Activated CD4-positive, CD25-positive, alpha-beta regulatory T cell treated with anti-CD3 and anti-CD28 coated beads, Interleukin-2, amount 50 U/mL, for 24 hours (primary cell): ENCODE measurements around the gene ZNF638.
A peak's percentile ranks its signal among the peaks of the same experiment; 100 is the strongest.
"Not testable (repeated sequence)": the region's sequence is repeated elsewhere in the genome, so short reads cannot be mapped to it uniquely, and the experiment has no call there.

ENCODE experiments used
- ATAC-seq, 2 donors: fragments of 150-1000 bp; cut with Tn5 transposase; one replicate each; pipeline ENCODE4 v1.10.0; 2021; ENCODE audit warnings: mild to moderate bottlenecking in 1 of 2, moderate library complexity in 1 of 2

Gene ZNF638

GRCh38 chr2:71402427-71402826 is 70.8 kb downstream of the ZNF638 start:
- ATAC-seq, result no peak

- no peak for ATAC-seq
These were observed 78.0 kb downstream of the ZNF638 start for GRCh38 chr2:71409611-71410010.

GRCh38 chr2:71410696-71411095 is 79.1 kb downstream of the ZNF638 start:
- ATAC-seq, result no peak

- not testable (repeated sequence) for ATAC-seq
These were observed 85.3 kb downstream of the ZNF638 start for GRCh38 chr2:71416866-71417265.

GRCh38 chr2:71417300-71418202 is 86.0 kb downstream of the ZNF638 start:
- no peak for ATAC-seq

GRCh38 chr2:71419145-71419544 is 87.6 kb downstream of the ZNF638 start:
- ATAC-seq, result no peak

GRCh38 chr2:71419976-71420375 is 88.4 kb downstream of the ZNF638 start:
- ATAC-seq, result no peak

GRCh38 chr2:71422786-71423185 is 91.2 kb downstream of the ZNF638 start:
- no peak for ATAC-seq

- no peak for ATAC-seq
These were observed 92.3 kb downstream of the ZNF638 start for GRCh38 chr2:71423817-71424420.

GRCh38 chr2:71426721-71427120 is 95.1 kb downstream of the ZNF638 start:
- no peak for ATAC-seq

- ATAC-seq, result no peak
These were observed 97.1 kb downstream of the ZNF638 start for GRCh38 chr2:71428472-71429383.

- ATAC-seq, result not testable (repeated sequence)
These were observed 113.6 kb downstream of the ZNF638 start for GRCh38 chr2:71445142-71445541.

- no peak for ATAC-seq
These were observed 114.9 kb downstream of the ZNF638 start for GRCh38 chr2:71446505-71446904.

GRCh38 chr2:71449343-71449742 is 117.8 kb downstream of the ZNF638 start:
- no peak for ATAC-seq

- ATAC-seq, result no peak
These were observed 120.1 kb downstream of the ZNF638 start for GRCh38 chr2:71451705-71452104.

- peak; percentile 61 to 70 for ATAC-seq
These were observed 121.0 kb downstream of the ZNF638 start for GRCh38 chr2:71452565-71452964.

GRCh38 chr2:71453404-71454220 is 122.0 kb downstream of the ZNF638 start, which contains the start of gene DYSF:
Gene DYSF, plus strand, starts transcription at chr2:71453561.
- ATAC-seq, result no peak

- no peak for ATAC-seq
These were observed 122.8 kb downstream of the ZNF638 start for GRCh38 chr2:71454221-71455010.

- no peak for ATAC-seq
These were observed 123.6 kb downstream of the ZNF638 start for GRCh38 chr2:71455011-71455740.

GRCh38 chr2:71455741-71456569 is 124.4 kb downstream of the ZNF638 start:
- no peak for ATAC-seq
